GM03348 (cell line): Measurements from ENCODE around the gene CSAD.
"Not testable (repeated sequence)": the region's sequence is repeated elsewhere in the genome, so short reads cannot be mapped to it uniquely, and the experiment has no call there.

Source experiments
- DNase-seq: peaks from one replicate; pipeline ENCODE4 v3.0.0; 2012; ENCODE audit warnings: low spot score

Gene CSAD

GRCh38 chr12:53218551-53219291 is 38.0 kb upstream of the CSAD start:
- DNase-seq: peak; percentile 72

- DNase-seq: no peak
Observed at GRCh38 chr12:53217931-53218307, 37.2 kb upstream of the CSAD start.

DNA sequence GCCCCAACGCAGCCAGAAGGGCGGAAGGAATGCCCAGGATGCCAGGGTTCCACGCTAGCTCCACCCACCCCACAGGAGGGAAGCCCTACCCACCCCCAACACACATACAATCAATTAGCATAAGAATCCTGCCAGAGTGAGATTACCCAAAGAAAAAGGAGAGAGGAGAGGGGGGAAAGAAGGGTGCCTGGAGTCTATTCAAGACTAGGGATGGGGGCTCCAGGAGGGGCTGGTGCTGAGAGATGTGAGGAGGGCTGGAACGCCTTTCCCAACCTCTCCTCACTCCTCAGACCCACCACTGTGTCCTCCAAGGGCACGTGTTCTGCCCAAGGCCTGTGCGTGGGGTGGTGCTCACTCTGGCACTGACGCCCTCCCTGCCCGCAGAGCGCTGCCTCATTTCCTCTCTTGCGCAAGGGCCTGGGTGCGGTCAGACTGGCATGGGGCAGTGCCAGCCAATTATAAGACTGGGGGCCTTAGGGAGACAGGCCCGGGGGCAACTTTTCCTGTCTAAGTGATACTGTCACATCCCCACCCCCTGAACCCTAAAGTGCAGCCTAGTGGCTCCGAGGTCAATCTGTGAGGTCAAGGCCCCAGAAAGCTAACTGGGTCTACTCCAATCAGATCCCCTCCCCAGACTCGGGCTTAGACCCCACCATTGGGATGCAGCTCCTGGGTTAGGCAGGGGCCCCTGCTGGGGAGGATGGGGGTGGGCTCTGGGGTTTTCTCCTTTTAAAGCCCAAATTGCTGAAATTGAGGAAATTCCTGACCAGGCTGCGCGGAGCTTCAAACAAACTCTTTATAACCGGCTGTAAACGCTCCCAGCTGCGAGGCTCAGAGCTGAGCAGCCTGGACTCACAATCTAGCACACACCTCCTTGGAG is 36.6 kb upstream of the CSAD start:
- DNase-seq: peak; percentile 72

DNA sequence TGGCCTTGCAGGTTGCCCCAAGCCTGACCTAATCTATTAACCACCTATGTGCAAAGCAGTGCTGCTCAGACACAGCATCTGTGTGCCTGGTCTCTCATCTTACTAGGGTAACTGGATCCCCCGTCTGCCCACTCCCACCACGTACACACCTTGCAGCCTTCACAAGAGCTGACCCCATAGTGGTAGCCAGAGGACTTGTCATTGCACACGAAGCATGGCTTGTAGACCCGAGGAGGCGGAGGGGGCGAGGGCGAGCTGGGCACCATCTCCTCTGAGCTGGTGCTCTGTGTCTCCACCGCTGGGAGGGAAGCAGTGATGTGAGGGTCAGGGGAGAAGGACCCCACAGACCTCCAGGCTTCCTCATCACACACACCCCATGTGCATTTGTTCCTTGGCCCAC is 34.8 kb upstream of the CSAD start:
- no peak for DNase-seq

DNA sequence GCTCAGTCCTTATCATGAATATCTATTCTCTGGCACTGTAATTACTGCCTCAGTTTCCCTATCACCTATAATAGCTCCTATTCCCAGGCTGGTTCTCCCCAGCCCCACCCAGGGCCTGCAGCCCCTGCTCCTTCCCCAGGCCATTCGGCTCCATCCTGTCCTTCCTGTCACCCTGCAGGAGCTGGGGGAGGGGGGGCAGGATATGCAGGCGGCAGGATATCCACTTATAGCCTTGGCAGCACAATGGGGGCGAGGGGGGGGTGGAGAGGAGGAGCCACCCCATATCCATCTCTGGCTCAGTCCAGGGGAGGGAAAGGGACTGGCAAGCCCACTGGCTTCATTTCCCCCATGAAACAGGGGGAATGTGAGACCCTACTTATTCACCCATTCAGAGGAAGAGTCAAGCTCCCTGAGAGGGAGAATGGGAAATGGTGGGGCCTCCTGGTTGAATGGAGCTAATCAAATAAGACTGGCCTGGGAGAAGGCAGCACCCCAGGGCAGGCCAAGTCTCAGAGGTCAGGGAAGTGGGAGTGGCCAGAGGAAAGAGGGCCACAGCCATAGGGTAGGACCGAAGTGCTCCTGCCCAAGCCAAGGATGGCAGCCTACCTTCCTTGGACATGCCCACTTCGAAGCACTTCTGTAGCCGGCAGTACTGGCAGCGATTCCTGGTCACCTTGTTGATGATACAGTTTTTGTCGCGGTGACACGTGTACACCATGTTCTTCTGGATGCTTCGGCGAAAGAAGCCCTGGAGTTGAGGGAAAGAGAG is 34.1 kb upstream of the CSAD start:
- DNase-seq: no peak

GRCh38 chr12:53214221-53214620 is 33.5 kb upstream of the CSAD start:
- no peak for DNase-seq

DNA sequence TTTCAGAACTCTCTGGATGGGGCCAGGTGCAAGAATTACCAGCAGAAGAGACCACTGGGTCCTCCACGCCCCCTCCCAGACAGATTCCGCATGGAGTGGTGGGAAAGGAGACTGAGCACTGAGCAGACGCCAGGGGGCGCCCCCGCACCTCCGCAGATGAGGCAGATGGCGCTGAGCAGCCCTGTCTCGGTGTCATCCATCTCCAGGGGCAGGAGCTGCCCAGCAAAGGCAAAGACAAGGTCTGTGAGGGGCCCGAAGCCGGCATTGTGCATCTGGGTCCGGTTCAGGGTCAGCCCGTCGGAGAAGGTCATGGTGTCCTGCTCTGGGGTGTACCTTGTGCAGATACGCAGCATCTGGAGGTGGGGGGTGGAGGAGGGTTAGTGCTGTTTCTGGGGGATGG is 32.6 kb upstream of the CSAD start:
- DNase-seq: peak; percentile 87

DNA sequence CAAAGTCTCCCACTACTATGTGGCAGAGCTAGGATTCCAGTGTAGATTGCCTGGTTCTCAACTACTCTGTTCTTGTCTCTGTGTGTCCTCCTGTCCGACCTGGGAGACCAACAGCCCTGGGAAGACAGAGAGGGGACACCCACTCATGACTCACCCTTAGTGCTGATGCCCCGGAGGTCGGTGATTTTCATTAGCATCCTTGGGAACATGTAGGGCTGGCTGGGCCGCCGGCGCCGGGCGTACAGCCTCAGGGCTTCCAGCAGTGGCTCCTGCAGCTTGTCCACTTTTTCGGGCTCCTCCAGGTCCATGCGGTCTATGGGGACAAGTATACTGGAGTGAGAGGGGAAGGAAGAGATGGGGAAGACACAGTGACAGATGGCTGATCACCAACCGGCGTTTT is 32.2 kb upstream of the CSAD start:
- no peak for DNase-seq

DNA sequence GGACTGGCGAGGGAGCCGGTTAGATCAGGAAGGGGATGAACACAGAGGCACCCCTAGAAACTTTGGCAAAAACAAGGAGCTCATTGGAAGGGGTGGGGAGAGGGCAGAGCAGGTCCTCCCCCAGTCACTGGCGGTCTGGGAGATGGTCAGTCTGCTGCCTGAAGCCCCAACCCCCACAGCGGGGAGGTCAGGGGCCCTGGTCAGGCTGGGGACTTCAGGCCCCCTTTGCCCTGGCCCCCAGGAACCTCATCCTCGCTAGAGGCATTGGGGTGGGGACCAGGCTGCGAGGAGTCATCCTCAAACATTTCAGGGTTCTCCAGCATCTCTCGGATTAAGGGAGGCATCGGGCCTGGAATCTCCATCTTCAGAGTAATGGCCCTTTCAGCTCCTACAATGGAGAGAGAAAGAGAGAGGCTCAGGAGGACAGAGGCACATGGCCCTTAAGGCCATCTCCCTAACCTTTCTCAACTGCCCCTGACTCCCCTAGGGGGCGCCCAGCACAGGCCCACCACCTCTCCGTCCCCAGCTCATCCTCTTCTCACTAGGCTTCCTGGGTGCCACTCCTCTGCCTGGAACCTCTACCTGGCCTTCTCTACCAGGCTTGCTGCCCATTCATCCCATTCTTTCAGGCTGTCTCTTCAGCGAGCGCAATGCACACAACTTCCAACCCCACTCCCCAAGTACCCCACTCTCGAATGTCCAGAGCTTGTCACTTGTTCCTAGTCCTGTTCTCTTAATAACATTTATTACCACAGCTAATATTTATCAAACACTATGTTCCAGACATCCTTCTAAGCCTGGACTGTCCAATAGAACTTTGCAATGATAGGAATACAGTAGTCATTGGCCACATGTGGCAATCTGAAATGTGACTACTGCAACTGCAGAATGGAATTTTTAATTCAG is 31.0 kb upstream of the CSAD start:
- no peak for DNase-seq

- DNase-seq: no peak
Observed at GRCh38 chr12:53210843-53211242, 30.1 kb upstream of the CSAD start.

DNA sequence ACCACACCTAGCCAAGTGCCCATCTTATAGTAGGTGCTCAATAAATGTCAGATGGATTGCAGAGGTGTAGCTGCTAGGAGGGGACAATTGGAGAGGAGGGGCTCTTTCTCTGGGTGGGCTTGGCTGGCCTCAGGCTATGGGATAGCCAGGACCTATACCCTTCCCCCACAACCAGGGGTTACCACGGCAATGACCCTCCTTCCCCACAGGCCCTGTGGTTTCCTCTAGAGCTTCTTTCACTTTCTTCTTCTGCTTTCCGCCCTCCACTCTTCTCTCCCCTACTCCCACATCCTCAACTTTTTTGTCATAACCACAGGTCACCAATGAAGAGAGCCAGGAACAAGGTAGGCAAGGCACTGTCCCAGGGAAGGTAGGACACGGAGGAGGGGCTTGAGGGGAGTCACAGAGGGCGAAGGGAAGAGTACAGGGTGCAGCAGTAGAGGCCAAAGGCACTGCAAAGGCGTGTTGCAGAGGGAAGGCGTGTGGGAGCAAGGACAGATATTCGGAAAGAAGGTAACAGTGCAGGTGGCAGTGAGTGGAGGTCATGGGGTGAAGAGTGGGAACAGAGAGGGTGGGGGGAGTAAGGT is 28.2 kb upstream of the CSAD start:
- DNase-seq: no peak

GRCh38 chr12:53208435-53208834 is 27.7 kb upstream of the CSAD start:
- DNase-seq: no peak

- DNase-seq: no peak
Observed at GRCh38 chr12:53207042-53207441, 26.3 kb upstream of the CSAD start, which contains the start of gene ITGB7. Gene ITGB7, minus strand, starts transcription at chr12:53207251. Its CDS starts 6,808 bp downstream, at chr12:53200443.

DNA sequence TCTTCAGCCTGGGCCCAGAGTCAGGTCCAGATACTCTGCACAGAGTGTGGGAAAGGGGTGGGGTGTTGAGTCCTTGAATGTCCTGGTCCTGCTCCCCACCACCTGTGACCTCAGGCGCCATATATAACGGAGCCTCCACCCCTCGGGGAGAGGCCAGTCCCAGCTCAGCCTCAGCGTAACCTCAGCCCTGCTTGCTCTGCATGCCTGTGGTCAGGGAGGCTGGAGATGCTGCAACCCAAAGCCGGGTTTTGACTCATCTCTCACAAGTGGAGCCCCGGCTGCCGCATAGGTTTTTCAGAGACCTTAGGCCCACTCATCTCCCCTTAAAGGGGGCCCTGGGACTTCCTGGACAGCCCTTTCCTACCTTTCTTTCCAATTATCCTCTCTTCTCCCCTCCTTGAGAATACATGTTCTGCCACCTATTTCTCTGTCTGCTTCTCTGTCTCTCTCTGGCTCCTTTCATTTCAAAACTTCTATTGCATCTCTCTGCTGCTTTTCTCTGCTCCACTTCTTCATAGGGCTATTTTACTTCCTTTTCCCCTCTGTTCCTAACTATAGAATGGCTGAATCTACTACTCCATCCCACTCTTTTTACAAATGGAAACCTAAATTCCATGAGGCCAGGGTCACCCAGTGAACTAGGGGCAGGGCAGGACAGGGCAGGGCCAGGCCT is 25.2 kb upstream of the CSAD start:
- DNase-seq: peak; percentile 95

- no peak for DNase-seq
Observed at GRCh38 chr12:53204351-53204750, 23.6 kb upstream of the CSAD start.

DNA sequence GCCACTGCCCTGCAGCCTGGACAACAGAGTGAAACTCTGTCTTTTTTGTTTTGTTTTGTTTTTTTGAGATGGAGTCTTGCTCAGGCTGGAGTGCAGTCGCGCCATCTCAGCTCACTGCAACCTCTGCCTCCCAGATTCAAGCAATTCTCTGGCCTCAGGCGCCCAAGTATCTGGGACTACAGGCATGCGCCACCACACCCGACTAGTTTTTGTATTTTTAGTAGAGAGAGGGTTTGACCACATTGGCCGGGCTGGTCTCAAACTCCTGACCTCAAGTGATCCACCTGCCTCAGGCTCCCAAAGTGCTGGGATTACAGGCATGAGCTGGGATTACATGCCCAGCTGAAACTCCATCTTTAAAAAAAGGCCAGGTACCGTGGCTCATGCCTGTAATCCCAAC is 21.6 kb upstream of the CSAD start:
- DNase-seq: not testable (repeated sequence)

- no peak for DNase-seq
Observed at GRCh38 chr12:53201639-53202038, 20.9 kb upstream of the CSAD start.

DNA sequence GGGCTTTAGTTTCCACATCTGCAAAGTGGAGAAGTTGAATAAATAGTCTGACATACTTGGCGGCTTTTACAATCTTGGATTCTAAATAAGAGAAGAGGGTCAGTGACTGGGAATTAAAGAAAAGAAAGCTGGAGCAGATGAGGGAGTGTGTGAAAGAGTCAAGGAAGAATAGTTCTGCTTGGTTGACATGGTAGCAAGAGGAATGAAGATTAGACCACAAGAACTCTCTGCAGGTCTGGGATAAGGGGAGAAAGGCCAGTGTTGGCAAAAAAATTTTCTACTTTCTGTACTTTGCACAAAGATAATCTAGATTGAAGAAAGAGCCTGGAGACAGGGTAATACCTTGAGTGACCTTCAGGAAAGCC is 20.4 kb upstream of the CSAD start:
- DNase-seq: no peak

DNA sequence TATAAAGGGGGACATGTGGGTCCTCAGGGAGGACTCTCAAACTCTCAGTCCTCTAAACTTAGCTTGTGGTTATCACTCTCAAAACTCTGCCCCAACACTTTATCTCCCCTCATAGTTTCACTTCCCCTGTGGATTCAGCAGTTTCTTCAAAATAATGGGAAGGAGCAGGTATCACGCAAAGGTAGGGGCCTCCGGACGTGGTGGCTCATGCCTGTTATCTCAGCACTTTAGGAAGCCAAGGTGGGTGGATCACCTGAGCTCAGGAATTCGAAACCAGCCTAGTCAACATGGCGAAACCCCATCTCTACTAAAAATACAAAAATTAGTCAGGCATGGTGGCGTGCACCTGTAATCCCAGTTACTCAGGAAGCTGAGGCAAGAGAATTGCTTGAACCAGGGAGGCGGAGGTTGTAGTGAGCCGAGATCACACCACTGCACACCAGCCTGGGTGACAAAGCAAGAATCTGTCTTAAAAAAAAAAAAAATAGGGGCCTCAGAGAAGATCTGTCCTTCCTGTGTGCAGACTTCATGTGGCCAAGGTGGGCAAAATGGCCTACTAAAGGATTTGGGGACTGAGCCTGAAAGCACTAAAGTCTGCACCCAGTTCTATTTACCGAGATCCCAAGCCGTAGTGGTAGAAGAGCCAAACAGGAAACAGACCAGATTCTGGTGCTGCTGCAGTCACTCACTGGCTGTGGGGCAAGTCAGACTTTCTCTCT is 19.9 kb upstream of the CSAD start:
- no peak for DNase-seq

- DNase-seq: no peak
Observed at GRCh38 chr12:53200107-53200457, 19.4 kb upstream of the CSAD start.
